Measurements from ENCODE around the gene AGBL4. TPM values are rescaled to one million over a fixed set of nuclear protein-coding genes. Genes with fewer than 3 reads are reported as not detected.

Gene AGBL4
- polyA plus RNA-seq, 3 donors = 0.05 TPM; not detected in 2

DNA sequence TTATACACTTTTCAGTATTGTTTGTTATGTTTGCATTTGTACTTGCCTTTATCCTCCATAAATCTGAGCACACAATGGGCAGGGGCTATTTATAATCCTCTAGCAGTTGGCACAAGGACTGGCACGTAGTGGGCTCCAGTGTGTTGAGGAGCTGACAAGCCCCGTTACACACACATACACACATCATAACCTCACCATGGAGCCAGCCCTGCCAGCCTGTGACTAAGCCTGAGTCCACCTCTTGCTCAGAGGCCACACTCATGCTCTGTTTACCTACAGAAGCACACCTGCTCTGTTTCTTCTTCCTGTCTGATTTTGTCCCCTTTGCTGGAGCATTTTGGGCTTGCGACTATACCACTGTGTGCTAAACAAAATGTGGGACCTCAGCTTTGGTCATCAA, 1487.3 kb downstream of the AGBL4 start:
- Histone ChIP-seq H4K20me1 (ENCODE audit: insufficient read depth, low read length) (no peaks in the 10 kb centered on the region), H3K27ac (ENCODE audit: low read depth in 1 of 2, low read length in 2 of 2) (no peak overlapping the region), H3K79me2 (ENCODE audit: insufficient read depth, low read length) (no peaks in the 10 kb centered on the region), H2AFZ (ENCODE audit: insufficient read depth, low read depth, low read length, poor library complexity, severe bottlenecking) (no peak overlapping the region), H3K9ac (ENCODE audit: insufficient read depth, low read length, poor library complexity, severe bottlenecking) (no peak overlapping the region), H3K27me3 (ENCODE audit: control insufficient read depth in 2 of 2, insufficient read depth in 2 of 2, low read length in 2 of 2) (peaks cover 0 to 2% of the 10 kb centered on the region in 2 donors), H3K4me1 (ENCODE audit: control insufficient read depth in 1 of 2, insufficient read depth in 2 of 2, low read length in 2 of 2) (no peaks in the 10 kb centered on the region), H3K4me3 (replicated peaks in 1 of 3; ENCODE audit: low read depth in 2 of 3, low read length in 3 of 3) (no peak overlapping the region), H3K4me2 (replicated peaks; ENCODE audit: extremely low read depth, low read length, poor library complexity, severe bottlenecking) (no peak overlapping the region), H3K36me3 (replicated peaks in 1 of 2; ENCODE audit: control insufficient read depth in 1 of 2, insufficient read depth in 2 of 2, low read length in 2 of 2) (no peaks in the 10 kb centered on the region), H3K9me3 (replicated peaks in 1 of 2; ENCODE audit: control insufficient read depth in 1 of 2, insufficient read depth in 1 of 2, low read length in 2 of 2) (no peaks in the 10 kb centered on the region)
- no peak overlapping the region for H3K4me3 Mint-ChIP-seq
- peaks cover 0 to 3% (median 0%) of the 10 kb centered on the region in 7 donors for H3K9me3 Mint-ChIP-seq
- no peak for DNase-seq
- intact Hi-C loops (cut with micrococcal nuclease) = no loop called here
- TF ChIP-seq, protein P1, sequence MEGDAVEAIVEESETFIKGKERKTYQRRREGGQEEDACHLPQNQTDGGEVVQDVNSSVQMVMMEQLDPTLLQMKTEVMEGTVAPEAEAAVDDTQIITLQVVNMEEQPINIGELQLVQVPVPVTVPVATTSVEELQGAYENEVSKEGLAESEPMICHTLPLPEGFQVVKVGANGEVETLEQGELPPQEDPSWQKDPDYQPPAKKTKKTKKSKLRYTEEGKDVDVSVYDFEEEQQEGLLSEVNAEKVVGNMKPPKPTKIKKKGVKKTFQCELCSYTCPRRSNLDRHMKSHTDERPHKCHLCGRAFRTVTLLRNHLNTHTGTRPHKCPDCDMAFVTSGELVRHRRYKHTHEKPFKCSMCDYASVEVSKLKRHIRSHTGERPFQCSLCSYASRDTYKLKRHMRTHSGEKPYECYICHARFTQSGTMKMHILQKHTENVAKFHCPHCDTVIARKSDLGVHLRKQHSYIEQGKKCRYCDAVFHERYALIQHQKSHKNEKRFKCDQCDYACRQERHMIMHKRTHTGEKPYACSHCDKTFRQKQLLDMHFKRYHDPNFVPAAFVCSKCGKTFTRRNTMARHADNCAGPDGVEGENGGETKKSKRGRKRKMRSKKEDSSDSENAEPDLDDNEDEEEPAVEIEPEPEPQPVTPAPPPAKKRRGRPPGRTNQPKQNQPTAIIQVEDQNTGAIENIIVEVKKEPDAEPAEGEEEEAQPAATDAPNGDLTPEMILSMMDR (IDR thresholded peaks at IDR 0.05) = no peak
- peaks cover 0 to 6% (median 2%) of the 10 kb centered on the region in 3 donors for H3K27me3 Mint-ChIP-seq (ENCODE audit: low read depth in 3 of 3)
- H3K4me1 Mint-ChIP-seq = no peaks in the 10 kb centered on the region
- no peak overlapping the region for H3K27ac Mint-ChIP-seq
- 97% methylated on average over 3 of the region's 3 CpGs for WGBS (ENCODE audit: insufficient coverage)
- no peaks in the 10 kb centered on the region for H3K36me3 Mint-ChIP-seq

- Mint-ChIP-seq H3K4me1 (no peaks in the 10 kb centered on the region), H3K27me3 (ENCODE audit: low read depth in 3 of 3) (peaks cover 2 to 9% (median 4%) of the 10 kb centered on the region in 3 donors), H3K36me3 (no peaks in the 10 kb centered on the region), H3K4me3 (no peak overlapping the region), H3K9me3 (no peaks in the 10 kb centered on the region), H3K27ac (no peak overlapping the region)
- Histone ChIP-seq H3K36me3 (replicated peaks in 1 of 2; ENCODE audit: control insufficient read depth in 1 of 2, insufficient read depth in 2 of 2, low read length in 2 of 2) (no peaks in the 10 kb centered on the region), H3K4me3 (replicated peaks in 1 of 3; ENCODE audit: low read depth in 2 of 3, low read length in 3 of 3) (no peak overlapping the region), H3K9me3 (replicated peaks in 1 of 2; ENCODE audit: control insufficient read depth in 1 of 2, insufficient read depth in 1 of 2, low read length in 2 of 2) (no peaks in the 10 kb centered on the region), H3K27me3 (ENCODE audit: control insufficient read depth in 2 of 2, insufficient read depth in 2 of 2, low read length in 2 of 2) (peaks cover 0 to 2% of the 10 kb centered on the region in 2 donors), H3K9ac (ENCODE audit: insufficient read depth, low read length, poor library complexity, severe bottlenecking) (no peak overlapping the region), H3K79me2 (ENCODE audit: insufficient read depth, low read length) (no peaks in the 10 kb centered on the region), H4K20me1 (ENCODE audit: insufficient read depth, low read length) (no peaks in the 10 kb centered on the region), H3K27ac (ENCODE audit: low read depth in 1 of 2, low read length in 2 of 2) (no peak overlapping the region), H3K4me1 (ENCODE audit: control insufficient read depth in 1 of 2, insufficient read depth in 2 of 2, low read length in 2 of 2) (no peaks in the 10 kb centered on the region), H3K4me2 (replicated peaks; ENCODE audit: extremely low read depth, low read length, poor library complexity, severe bottlenecking) (no peak overlapping the region), H2AFZ (ENCODE audit: insufficient read depth, low read depth, low read length, poor library complexity, severe bottlenecking) (no peak overlapping the region)
- TF ChIP-seq, protein P1 (IDR thresholded peaks at IDR 0.05) = no peak
- 63% methylated on average over 1 of the region's 1 CpG for WGBS (ENCODE audit: insufficient coverage)
- intact Hi-C loops (cut with micrococcal nuclease) = no loop called here
- DNase-seq = no peak
These were observed 1490.8 kb downstream of the AGBL4 start for GRCh38 chr1:48532976-48533375.
